HG03064 (cell line): ENCODE results near the gene PELO.
"Not testable (repeated sequence)": the region's sequence is repeated elsewhere in the genome, so short reads cannot be mapped to it uniquely, and the experiment has no call there.

Source experiments
- ATAC-seq: cut with Tn5 transposase; IDR thresholded peaks from one replicate; pipeline ENCODE4 v1.9.1; 2021; ENCODE audit warnings: low read depth; ENCODE audit not compliant: unreplicated experiment

The PELO gene

GRCh38 chr5:52787600-52788504, at the start of gene PELO, which contains the start of gene ITGA1:
TSS of gene PELO (plus strand) at chr5:52787916. CDS start at chr5:52800395, 12,479 bp downstream.
TSS of gene ITGA1 (plus strand) at chr5:52787916. CDS start at chr5:52788354, 438 bp downstream.
- peak; percentile 72 for ATAC-seq

GRCh38 chr5:52738095-52738506, 49.6 kb upstream of the PELO start:
- no peak for ATAC-seq

GRCh38 chr5:52740007-52740406, 47.7 kb upstream of the PELO start:
- ATAC-seq, result no peak

- no peak for ATAC-seq
Measured at GRCh38 chr5:52743012-52743411, 44.7 kb upstream of the PELO start.

GRCh38 chr5:52743529-52743928, 44.2 kb upstream of the PELO start:
- no peak for ATAC-seq

GRCh38 chr5:52743970-52744369, 43.7 kb upstream of the PELO start:
- no peak for ATAC-seq

GRCh38 chr5:52744867-52745458, 42.8 kb upstream of the PELO start:
- ATAC-seq, result not testable (repeated sequence)

- ATAC-seq, result no peak
Measured at GRCh38 chr5:52746539-52746938, 41.2 kb upstream of the PELO start.

GRCh38 chr5:52748590-52748989, 39.1 kb upstream of the PELO start:
- no peak for ATAC-seq

GRCh38 chr5:52749666-52750065, 38.0 kb upstream of the PELO start:
- ATAC-seq, result no peak

- no peak for ATAC-seq
Measured at GRCh38 chr5:52751137-52751536, 36.6 kb upstream of the PELO start.

- ATAC-seq, result no peak
Measured at GRCh38 chr5:52754051-52754450, 33.7 kb upstream of the PELO start.

- no peak for ATAC-seq
Measured at GRCh38 chr5:52757527-52757926, 30.2 kb upstream of the PELO start.

- ATAC-seq, result no peak
Measured at GRCh38 chr5:52758014-52758413, 29.7 kb upstream of the PELO start.

- ATAC-seq, result no peak
Measured at GRCh38 chr5:52759331-52759730, 28.4 kb upstream of the PELO start.

GRCh38 chr5:52760695-52761366, 26.9 kb upstream of the PELO start:
- ATAC-seq, result no peak

- no peak for ATAC-seq
Measured at GRCh38 chr5:52767217-52767743, 20.4 kb upstream of the PELO start.

GRCh38 chr5:52767766-52768480, 19.8 kb upstream of the PELO start:
- no peak for ATAC-seq

GRCh38 chr5:52769061-52769460, 18.7 kb upstream of the PELO start:
- ATAC-seq, result no peak

GRCh38 chr5:52770287-52770939, 17.3 kb upstream of the PELO start:
- ATAC-seq, result no peak
